Tibial artery (tissue), 4 donors: ENCODE measurements around the gene CDH20.
A peak's percentile ranks its signal among the peaks of the same experiment; 100 is the strongest.

ENCODE experiments used
- DNase-seq, 2 donors: peaks; one replicate each; pipeline ENCODE4 v3.0.0-alpha.2; 2019
- H3K27ac ChIP-seq, 2 donors: fragments of 200-600 bp; sonication (generic) in 1 of 2; 1 replicate in 1 of 2; 2 replicates in 1 of 2; pipeline ENCODE4 v1.5.1; 2018 to 2019; ENCODE audit warnings: mild to moderate bottlenecking in 1 of 2
- H3K27me3 ChIP-seq, 2 donors: fragments of 200-600 bp; sonication (generic) in 1 of 2; one replicate each; pipeline versions ENCODE4 v1.5.1 to v1.6.0; 2016 to 2019
- H3K36me3 ChIP-seq, 3 donors: fragments of 200-600 bp; sonication (generic) in 2 of 3; one replicate each; pipeline ENCODE4 v1.5.1; 2016 to 2019; ENCODE audit warnings: mild to moderate bottlenecking in 2 of 3
- H3K4me1 ChIP-seq, 4 donors: fragments of 200-600 bp; sonication (generic) in 2 of 4; 1 replicate in 3 of 4; 2 replicates in 1 of 4; pipeline ENCODE4 v1.5.1; 2016 to 2019
- H3K4me3 ChIP-seq, 2 donors: fragments of 200-600 bp; sonication (generic) in 1 of 2; 1 replicate in 1 of 2; 2 replicates in 1 of 2; pipeline ENCODE4 v1.5.1; 2018 to 2019; ENCODE audit warnings: mild to moderate bottlenecking in 2 of 2
- H3K9me3 ChIP-seq, 3 donors: fragments of 200-600 bp; sonication (generic) in 1 of 3; one replicate each; pipeline ENCODE4 v1.5.1; 2016 to 2019
- CTCF ChIP-seq, 2 experiments: fragments of 200-600 bp in 1 of 2; fragments of 450-650 bp in 1 of 2; IDR thresholded peaks; one replicate each; pipeline ENCODE4 v1.5.1; 2017 to 2019; ENCODE audit warnings: antibody characterized with exemption in 2 of 2, mild to moderate bottlenecking in 1 of 2, moderate library complexity in 1 of 2
- intact Hi-C: fragments of 100-400 bp; cut with DNase I; formaldehyde crosslinking; loops from one replicate; pipeline ENCODE4 v1.15.0; 2023; ENCODE audit warnings: low total_unique reads

Gene CDH20

DNA sequence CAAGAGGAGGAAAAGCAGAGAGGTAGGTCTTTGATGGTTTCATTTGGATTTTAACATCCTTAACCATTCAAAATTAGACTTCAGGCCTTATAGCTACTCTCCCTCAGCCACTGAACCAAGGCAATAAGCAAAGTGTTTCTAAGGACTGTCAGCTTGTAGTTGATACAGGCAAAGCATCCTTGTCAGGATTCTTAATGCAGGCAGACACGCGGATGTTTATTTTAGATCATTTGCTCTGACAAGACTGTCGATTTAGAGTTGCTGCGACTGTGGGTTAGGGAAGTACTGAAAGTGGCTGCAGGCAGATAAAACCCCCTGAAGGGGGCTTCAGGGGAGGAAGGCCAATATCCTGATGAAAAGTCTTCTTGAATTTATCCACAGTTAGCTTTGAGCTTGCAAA lies 46.6 kb downstream of the CDH20 start:
- DNase-seq = no peak
- intact Hi-C loops = no loop called here
- H3K4me1 ChIP-seq = no peaks in the 10 kb centered on the region
- H3K27me3 ChIP-seq = no peaks in the 10 kb centered on the region
- H3K36me3 ChIP-seq = no peaks in the 10 kb centered on the region
- no peak overlapping the region for H3K27ac ChIP-seq
- no peaks in the 10 kb centered on the region for H3K9me3 ChIP-seq
- TF ChIP-seq CTCF (IDR thresholded peaks at IDR 0.05) = no peak
- H3K4me3 ChIP-seq = no peak overlapping the region

DNA sequence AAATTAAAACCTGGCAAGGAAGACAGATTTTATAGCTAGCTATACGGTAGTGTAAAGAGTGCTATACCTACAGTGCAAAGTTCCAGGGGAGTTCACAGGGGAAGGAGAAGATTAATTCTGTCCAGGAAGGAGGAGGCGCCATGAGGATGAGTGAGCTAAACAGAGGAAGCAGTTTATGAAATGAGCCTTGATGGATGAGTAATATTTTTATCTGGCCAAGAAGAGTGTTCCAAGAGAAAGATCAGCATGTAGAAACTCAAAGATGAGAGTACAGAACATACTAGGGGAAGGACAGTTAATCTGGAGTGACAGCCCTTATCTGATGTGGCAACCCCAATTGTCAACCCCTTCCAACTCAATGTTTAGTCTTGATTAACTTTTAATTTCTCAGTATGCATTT lies 54.8 kb downstream of the CDH20 start:
- Histone ChIP-seq H3K27ac (no peak overlapping the region), H3K36me3 (no peaks in the 10 kb centered on the region), H3K4me3 (no peak overlapping the region), H3K4me1 (no peaks in the 10 kb centered on the region), H3K27me3 (no peaks in the 10 kb centered on the region), H3K9me3 (no peaks in the 10 kb centered on the region)
- intact Hi-C loops = no loop called here
- DNase-seq = peak in 1 of 2 donors; percentile 29
- TF ChIP-seq CTCF (IDR thresholded peaks at IDR 0.05) = no peak

GRCh38 chr18:61394983-61395382 lies 61.8 kb downstream of the CDH20 start:
- Histone ChIP-seq H3K36me3 (no peaks in the 10 kb centered on the region), H3K27me3 (no peaks in the 10 kb centered on the region), H3K9me3 (no peaks in the 10 kb centered on the region), H3K4me1 (no peaks in the 10 kb centered on the region), H3K4me3 (no peak overlapping the region), H3K27ac (no peak overlapping the region)
- DNase-seq = no peak
- TF ChIP-seq CTCF (IDR thresholded peaks at IDR 0.05) = no peak
- intact Hi-C loops = no loop called here

- Histone ChIP-seq H3K27me3 (no peaks in the 10 kb centered on the region), H3K4me3 (no peak overlapping the region), H3K36me3 (no peaks in the 10 kb centered on the region), H3K4me1 (no peaks in the 10 kb centered on the region), H3K9me3 (no peaks in the 10 kb centered on the region), H3K27ac (no peak overlapping the region)
- TF ChIP-seq CTCF (IDR thresholded peaks at IDR 0.05) = no peak
- intact Hi-C loops = no loop called here
- no peak for DNase-seq
Observed at GRCh38 chr18:61397222-61397621, 64.0 kb downstream of the CDH20 start.

- intact Hi-C loops = no loop called here
- TF ChIP-seq CTCF (IDR thresholded peaks at IDR 0.05) = no peak
- H3K9me3 ChIP-seq = no peaks in the 10 kb centered on the region
- DNase-seq = no peak
- H3K27me3 ChIP-seq = no peaks in the 10 kb centered on the region
- H3K4me3 ChIP-seq = no peak overlapping the region
- H3K27ac ChIP-seq = no peak overlapping the region
- H3K4me1 ChIP-seq = no peaks in the 10 kb centered on the region
- no peaks in the 10 kb centered on the region for H3K36me3 ChIP-seq
Observed at GRCh38 chr18:61398961-61399705, 65.9 kb downstream of the CDH20 start.
